Measurements from ENCODE around the gene CEP135.

- TF ChIP-seq CTCF (IDR thresholded peaks at IDR 0.05) (no peak), POLR2A (IDR thresholded peaks at IDR 0.05) (no peak), POLR2AphosphoS5 (IDR thresholded peaks at IDR 0.05) (no peak)
Observed at GRCh38 chr4:55947912-55948725, 626 bp upstream of the CEP135 start.

Measured in breast epithelium (tissue), 3 donors.